Right lung (tissue), 5 donors: ENCODE data around the gene KRTCAP2. TPM values are rescaled to one million over a fixed set of nuclear protein-coding genes. Genes with fewer than 3 reads are reported as not detected.
"Not testable (repeated sequence)": the region's sequence is repeated elsewhere in the genome, so short reads cannot be mapped to it uniquely, and the experiment has no call there.

Experiments used
- DNase-seq, 2 donors: peaks; one replicate each; pipeline ENCODE4 v3.0.0-alpha.2; 2013
- polyA plus RNA-seq, 5 donors: library from polyadenylated mRNA; unstranded; fragments of 120-200 nt; gene quantifications; one replicate each; pipeline versions ENCODE4 v1.2.1 to v1.2.3, GENCODE V29; 2013; ENCODE audit warnings: inconsistent platforms in 1 of 5, low replicate concordance in 1 of 5; ENCODE audit not compliant: insufficient read length in 5 of 5, insufficient read depth in 1 of 5

Gene KRTCAP2
- polyA plus RNA-seq, 5 donors, result 103 to 120 (median 117) TPM

- DNase-seq, result no peak
These were observed 2.9 kb downstream of the KRTCAP2 start for GRCh38 chr1:155170101-155170785.

GRCh38 chr1:155169541-155169940 lies 3.6 kb downstream of the KRTCAP2 start:
- no peak for DNase-seq

- no peak for DNase-seq
These were observed 4.5 kb downstream of the KRTCAP2 start for GRCh38 chr1:155168456-155169210.

- not testable (repeated sequence) for DNase-seq
These were observed 5.0 kb downstream of the KRTCAP2 start for GRCh38 chr1:155168105-155168445.

GRCh38 chr1:155167166-155168104 lies 5.7 kb downstream of the KRTCAP2 start:
- DNase-seq, result peak in 1 of 2 donors; percentile 76

- peak; percentile 73 to 78 for DNase-seq
These were observed 6.5 kb downstream of the KRTCAP2 start for GRCh38 chr1:155166471-155167165.

- no peak for DNase-seq
These were observed 7.0 kb downstream of the KRTCAP2 start for GRCh38 chr1:155166051-155166470.

GRCh38 chr1:155164625-155165024 lies 8.5 kb downstream of the KRTCAP2 start:
- not testable (repeated sequence) for DNase-seq

- DNase-seq, result not testable (repeated sequence)
These were observed 9.3 kb downstream of the KRTCAP2 start for GRCh38 chr1:155163785-155164184.

GRCh38 chr1:155162631-155163030 lies 10.5 kb downstream of the KRTCAP2 start:
- DNase-seq, result not testable (repeated sequence)

- DNase-seq, result no peak
These were observed 13.0 kb downstream of the KRTCAP2 start for GRCh38 chr1:155160128-155160527.

GRCh38 chr1:155158991-155159390 lies 14.1 kb downstream of the KRTCAP2 start:
- DNase-seq, result no peak

- not testable (repeated sequence) for DNase-seq
These were observed 17.0 kb downstream of the KRTCAP2 start for GRCh38 chr1:155155996-155156643.

- DNase-seq, result no peak
These were observed 27.6 kb downstream of the KRTCAP2 start for GRCh38 chr1:155145491-155145890.

GRCh38 chr1:155141749-155142148 lies 31.4 kb downstream of the KRTCAP2 start:
- DNase-seq, result no peak

- DNase-seq, result no peak
These were observed 32.5 kb downstream of the KRTCAP2 start for GRCh38 chr1:155140630-155140953.

- DNase-seq, result peak; percentile 68 to 79
These were observed 33.0 kb downstream of the KRTCAP2 start, which contains the start of gene DPM3 for GRCh38 chr1:155139895-155140629. TSS of gene DPM3 (minus strand) at chr1:155140531. CDS start at chr1:155140240, 291 bp downstream.

- DNase-seq, result no peak
These were observed 35.8 kb downstream of the KRTCAP2 start for GRCh38 chr1:155137154-155137949.

- DNase-seq, result no peak
These were observed 36.4 kb downstream of the KRTCAP2 start for GRCh38 chr1:155136748-155137147.
